Measurements from ENCODE around the gene PNKD.

Gene PNKD

GRCh38 chr2:218344090-218344754 lies 73.9 kb downstream of the PNKD start:
- no peak for DNase-seq
- Histone ChIP-seq H3K36me3 (no peaks in the 10 kb centered on the region), H3K4me3 (ENCODE audit: low read depth, low read length) (no peak overlapping the region), H3K9me3 (no peaks in the 10 kb centered on the region), H3K27me3 (no peaks in the 10 kb centered on the region), H3K4me1 (peaks cover 7% of the 10 kb centered on the region; the same call in 1 of the 2 replicates)
- TF ChIP-seq, protein P1, sequence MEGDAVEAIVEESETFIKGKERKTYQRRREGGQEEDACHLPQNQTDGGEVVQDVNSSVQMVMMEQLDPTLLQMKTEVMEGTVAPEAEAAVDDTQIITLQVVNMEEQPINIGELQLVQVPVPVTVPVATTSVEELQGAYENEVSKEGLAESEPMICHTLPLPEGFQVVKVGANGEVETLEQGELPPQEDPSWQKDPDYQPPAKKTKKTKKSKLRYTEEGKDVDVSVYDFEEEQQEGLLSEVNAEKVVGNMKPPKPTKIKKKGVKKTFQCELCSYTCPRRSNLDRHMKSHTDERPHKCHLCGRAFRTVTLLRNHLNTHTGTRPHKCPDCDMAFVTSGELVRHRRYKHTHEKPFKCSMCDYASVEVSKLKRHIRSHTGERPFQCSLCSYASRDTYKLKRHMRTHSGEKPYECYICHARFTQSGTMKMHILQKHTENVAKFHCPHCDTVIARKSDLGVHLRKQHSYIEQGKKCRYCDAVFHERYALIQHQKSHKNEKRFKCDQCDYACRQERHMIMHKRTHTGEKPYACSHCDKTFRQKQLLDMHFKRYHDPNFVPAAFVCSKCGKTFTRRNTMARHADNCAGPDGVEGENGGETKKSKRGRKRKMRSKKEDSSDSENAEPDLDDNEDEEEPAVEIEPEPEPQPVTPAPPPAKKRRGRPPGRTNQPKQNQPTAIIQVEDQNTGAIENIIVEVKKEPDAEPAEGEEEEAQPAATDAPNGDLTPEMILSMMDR (IDR thresholded peaks at IDR 0.05; ENCODE audit: low read depth, low read length) = no peak

- H3K4me1 ChIP-seq = peaks cover 7% of the 10 kb centered on the region; the same call in 1 of the 2 replicates
- no peaks in the 10 kb centered on the region for H3K36me3 ChIP-seq
- H3K4me3 ChIP-seq (ENCODE audit: low read depth, low read length) = no peak overlapping the region
- H3K27me3 ChIP-seq = no peaks in the 10 kb centered on the region
- DNase-seq = no peak
- no peaks in the 10 kb centered on the region for H3K9me3 ChIP-seq
- TF ChIP-seq, protein P1 (IDR thresholded peaks at IDR 0.05; ENCODE audit: low read depth, low read length) = no peak
Measured at GRCh38 chr2:218344755-218345417, 74.6 kb downstream of the PNKD start.

DNA sequence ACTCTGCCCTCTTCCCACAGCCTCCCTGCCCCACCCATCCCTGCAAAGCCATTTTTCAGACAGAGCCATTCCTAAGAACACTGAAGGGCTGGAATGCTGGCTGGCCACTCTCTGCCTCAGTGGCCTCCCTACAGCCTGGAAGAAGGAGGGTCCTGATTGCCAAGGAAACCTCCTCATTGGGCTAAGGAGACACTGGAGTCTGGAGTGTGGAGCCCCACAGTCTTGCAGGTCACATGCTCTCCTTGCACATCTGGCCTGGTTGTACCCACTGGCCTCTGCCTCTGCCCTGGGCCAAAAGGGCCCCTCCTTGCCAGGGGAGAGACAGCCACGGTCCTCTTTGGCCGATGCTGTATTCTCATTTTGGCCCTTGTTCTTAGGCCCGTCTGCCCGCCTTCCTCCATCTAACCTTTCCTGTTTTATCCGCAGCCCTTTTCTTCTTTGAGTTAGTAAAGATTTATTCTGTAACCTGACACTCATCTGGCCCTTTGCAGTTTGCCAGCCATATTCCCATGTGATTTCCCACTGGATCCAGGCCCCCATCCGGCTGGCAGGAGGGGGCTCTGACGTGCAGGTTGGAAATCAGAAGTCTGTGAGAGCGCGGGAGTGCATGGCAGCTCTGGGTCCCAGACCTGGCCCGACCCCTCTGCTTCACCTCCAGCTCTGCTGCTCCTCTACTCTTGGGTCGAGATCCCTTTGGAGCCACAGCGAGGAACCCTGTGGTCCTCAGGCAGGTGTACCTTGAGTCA lies 75.3 kb downstream of the PNKD start:
- peaks cover 7% of the 10 kb centered on the region; the same call in 1 of the 2 replicates for H3K4me1 ChIP-seq
- TF ChIP-seq, protein P1 (IDR thresholded peaks at IDR 0.05; ENCODE audit: low read depth, low read length) = no peak

DNA sequence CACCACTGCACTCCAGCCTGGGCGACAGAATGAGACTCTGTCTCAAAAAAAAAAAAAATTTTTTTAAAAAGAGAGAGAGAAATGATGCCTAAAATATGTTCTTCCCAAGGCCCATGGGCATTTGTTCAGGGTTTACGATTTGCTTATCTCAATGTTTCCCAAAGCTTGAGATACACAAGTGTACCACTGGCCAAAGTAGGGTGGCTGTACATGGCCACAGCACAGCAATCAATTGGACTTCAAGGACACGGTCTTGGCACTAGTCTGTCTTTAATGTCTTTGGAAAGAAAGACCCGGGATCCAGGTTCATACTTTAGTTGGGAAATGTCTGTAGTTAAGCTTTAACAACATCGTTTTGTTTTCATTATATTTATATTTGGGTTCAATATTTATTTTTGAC lies 76.9 kb downstream of the PNKD start:
- Histone ChIP-seq H3K9me3 (no peaks in the 10 kb centered on the region; the same call in 1 of the 2 replicates), H3K36me3 (no peaks in the 10 kb centered on the region), H3K4me1 (peaks cover 7% of the 10 kb centered on the region; the same call in 1 of the 2 replicates), H3K4me3 (ENCODE audit: low read depth, low read length) (no peak overlapping the region), H3K27me3 (no peaks in the 10 kb centered on the region)
- TF ChIP-seq, protein P1 (IDR thresholded peaks at IDR 0.05; ENCODE audit: low read depth, low read length) = no peak
- no peak for DNase-seq

More for the DNA sequence above, 75.3 kb downstream of the PNKD start:
- Histone ChIP-seq H3K27me3 (no peaks in the 10 kb centered on the region), H3K4me3 (ENCODE audit: low read depth, low read length) (no peak overlapping the region), H3K36me3 (no peaks in the 10 kb centered on the region), H3K9me3 (no peaks in the 10 kb centered on the region; the same call in 1 of the 2 replicates)
- no peak for DNase-seq

DNA sequence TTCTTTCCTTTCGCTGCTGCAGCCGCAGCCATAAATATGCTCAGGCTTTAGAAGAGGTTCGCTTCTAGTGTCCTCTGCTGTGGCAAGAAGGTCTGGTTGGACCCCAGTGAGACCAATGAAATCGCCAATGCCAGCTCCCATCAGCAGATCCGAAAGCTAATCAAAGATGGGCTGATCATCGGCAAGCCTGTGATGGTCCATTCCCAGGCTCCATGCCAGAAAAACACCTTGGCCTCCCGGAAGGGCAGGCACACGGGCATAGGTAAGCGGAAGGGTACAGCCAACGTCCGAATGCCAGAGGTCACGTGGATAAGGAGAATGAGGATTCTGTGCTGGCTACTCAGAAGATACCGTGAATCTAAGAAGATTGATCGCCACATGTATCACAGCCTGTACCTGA lies 83.7 kb downstream of the PNKD start:
- Histone ChIP-seq H3K27me3 (no peaks in the 10 kb centered on the region), H3K36me3 (no peaks in the 10 kb centered on the region), H3K9me3 (no peaks in the 10 kb centered on the region; the same call in 1 of the 2 replicates), H3K4me3 (ENCODE audit: low read depth, low read length) (no peak overlapping the region), H3K4me1 (no peaks in the 10 kb centered on the region)
- TF ChIP-seq, protein P1 (IDR thresholded peaks at IDR 0.05; ENCODE audit: low read depth, low read length) = no peak
- DNase-seq = no peak

All from BE2C (cell line).